Measurements from ENCODE around the gene BTBD9. TPM values are rescaled to one million over a fixed set of nuclear protein-coding genes. Genes with fewer than 3 reads are reported as not detected.
A peak's percentile ranks its signal among the peaks of the same experiment; 100 is the strongest.

The BTBD9 gene
- total and polyA plus RNA-seq, 2 of the 13 experiments (the other 11 are each of a cell fraction or from before 2014, with no cell fraction given), result 1.2 to 3.0 TPM

DNA sequence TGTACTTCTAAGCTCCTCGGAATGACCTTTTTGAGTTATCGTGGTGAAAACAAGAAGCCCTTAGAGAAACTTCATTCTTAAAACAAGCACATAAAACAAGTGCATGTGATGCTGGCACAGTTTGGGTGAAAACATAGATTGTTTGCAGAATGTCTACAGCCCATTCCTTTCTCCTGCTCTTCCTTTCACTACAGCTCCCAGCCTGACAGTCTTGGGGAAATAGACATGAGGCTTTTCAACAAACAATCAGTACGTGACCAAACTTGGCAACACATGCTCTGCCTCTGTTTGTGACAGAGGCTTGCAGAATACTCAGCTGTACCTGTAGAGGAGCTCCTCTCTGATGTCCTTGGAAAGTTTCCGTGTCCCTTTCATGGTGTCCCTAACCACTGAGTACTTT, 498.6 kb downstream of the BTBD9 start:
- H3K9me3 ChIP-seq (ENCODE audit: low read length), result no peaks in the 10 kb centered on the region
- H2AFZ ChIP-seq (ENCODE audit: low read length), result no peak overlapping the region
- CTCF ChIA-PET (ENCODE audit: low intra/inter-chr PET ratio, low total read pairs), result no interaction called here
- in situ Hi-C loops (cut with HindIII; ENCODE audit: extremely low pct_ligation_motif_present, low pct_unique_long_range_greater_than_20kb) (no loop called here), intact Hi-C loops (cut with micrococcal nuclease; ENCODE audit: unreplicated experiment) (no loop called here)
- BruUV-seq (replicated peaks), result no TSS peak
- H3K4me1 ChIP-seq (ENCODE audit: insufficient read depth, low read length), result peaks cover 21% of the 10 kb centered on the region
- H4K20me1 ChIP-seq (ENCODE audit: insufficient read depth, low read length), result no peaks in the 10 kb centered on the region
- H3K9ac ChIP-seq (ENCODE audit: insufficient read depth, low read depth, low read length), result no peak overlapping the region
- DNase-seq (ENCODE audit: low spot score) (peak; percentile 18), FAIRE-seq (peak; percentile 18), ATAC-seq (peak; percentile 32; the same call in 1 of the 3 replicates)
- POLR2A ChIA-PET, result no interaction called here
- H3K36me3 ChIP-seq (replicated peaks in 1 of 2; ENCODE audit: control insufficient read depth in 1 of 2, insufficient read depth in 2 of 2, low read length in 2 of 2), result peaks cover 5 to 25% of the 10 kb centered on the region in 2 experiments; a peak in 4 of 5 replicates
- no peak overlapping the region for H3K4me3 ChIP-seq (replicated peaks in 1 of 3; ENCODE audit: insufficient read depth in 1 of 3, low read depth in 2 of 3, low read length in 3 of 3)
- H3K27me3 ChIP-seq (ENCODE audit: control insufficient read depth in 1 of 2, insufficient read depth in 2 of 2, low read length in 2 of 2), result no peaks in the 10 kb centered on the region
- H3K27ac ChIP-seq (ENCODE audit: extremely low read length, insufficient read depth, low read length), result no peak overlapping the region
- 96% methylated on average over 4 of the region's 4 CpGs for whole genome bisulfite sequencing (ENCODE audit: low lambda C conversion rate)
- H3K79me2 ChIP-seq (ENCODE audit: insufficient read depth, low read length), result no peaks in the 10 kb centered on the region
- TF ChIP-seq ZNF577 (CRISPR knock-in tag; IDR thresholded peaks at IDR 0.05; ENCODE audit: borderline replicate concordance, low read depth) (no peak), DMAP1 (CRISPR knock-in tag; IDR thresholded peaks at IDR 0.05) (no peak), ZNF790 (CRISPR knock-in tag; IDR thresholded peaks at IDR 0.05; ENCODE audit: borderline replicate concordance) (no peak), KDM6A (CRISPR knock-in tag; IDR thresholded peaks at IDR 0.05; ENCODE audit: low read depth) (no peak), MED13 (CRISPR knock-in tag; IDR thresholded peaks at IDR 0.05) (no peak), HNRNPH1 (optimal IDR thresholded peaks at IDR 0.05; ENCODE audit: low read depth, low read length) (no peak), MEIS1 (CRISPR knock-in tag; IDR thresholded peaks at IDR 0.05; ENCODE audit: borderline replicate concordance) (no peak), ZNF652 (CRISPR knock-in tag; IDR thresholded peaks at IDR 0.05; ENCODE audit: borderline replicate concordance, low read depth) (no peak), TFDP1 (CRISPR knock-in tag; IDR thresholded peaks at IDR 0.05; ENCODE audit: borderline replicate concordance) (no peak), ZSCAN31 (CRISPR knock-in tag; IDR thresholded peaks at IDR 0.05; ENCODE audit: low read depth) (no peak), JUNB (CRISPR knock-in tag; IDR thresholded peaks at IDR 0.05; ENCODE audit: borderline replicate concordance) (no peak), ARNTL (CRISPR knock-in tag; IDR thresholded peaks at IDR 0.05) (no peak), ZFP36 (IDR thresholded peaks at IDR 0.05; ENCODE audit: borderline replicate concordance, low read depth, low read length, partially characterized antibody) (no peak), RCOR2 (CRISPR knock-in tag; IDR thresholded peaks at IDR 0.05) (no peak), CCAR2 (optimal IDR thresholded peaks at IDR 0.05; ENCODE audit: low read depth, low read length) (no peak), ZNF441 (CRISPR knock-in tag; IDR thresholded peaks at IDR 0.05; ENCODE audit: borderline replicate concordance) (no peak)
- TF ChIP-seq, protein P1, sequence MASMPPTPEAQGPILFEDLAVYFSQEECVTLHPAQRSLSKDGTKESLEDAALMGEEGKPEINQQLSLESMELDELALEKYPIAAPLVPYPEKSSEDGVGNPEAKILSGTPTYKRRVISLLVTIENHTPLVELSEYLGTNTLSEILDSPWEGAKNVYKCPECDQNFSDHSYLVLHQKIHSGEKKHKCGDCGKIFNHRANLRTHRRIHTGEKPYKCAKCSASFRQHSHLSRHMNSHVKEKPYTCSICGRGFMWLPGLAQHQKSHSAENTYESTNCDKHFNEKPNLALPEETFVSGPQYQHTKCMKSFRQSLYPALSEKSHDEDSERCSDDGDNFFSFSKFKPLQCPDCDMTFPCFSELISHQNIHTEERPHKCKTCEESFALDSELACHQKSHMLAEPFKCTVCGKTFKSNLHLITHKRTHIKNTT (CRISPR knock-in tag; IDR thresholded peaks at IDR 0.05), result no peak
- H3K4me2 ChIP-seq (ENCODE audit: low read depth, low read length), result no peak overlapping the region
